Smooth muscle cell (in vitro differentiated cells): ENCODE measurements around the gene SRD5A2. TPM values are rescaled to one million over a fixed set of nuclear protein-coding genes. Genes with fewer than 3 reads are reported as not detected.

Experiments
- DNase-seq: peaks from one replicate; lab custom pipeline; 2025; ENCODE audit not compliant: unreplicated experiment; lab: John Stamatoyannopoulos, UW
- H2AFZ ChIP-seq: fragments of 200-600 bp; sonication (generic); 2 replicates; pipeline ENCODE4 v1.6.0; 2016; ENCODE audit warnings: antibody characterized with exemption, low read depth, mild to moderate bottlenecking
- H3F3A ChIP-seq: fragments of 200-600 bp; sonication (generic); 2 replicates; pipeline ENCODE4 v1.6.0; 2017; ENCODE audit warnings: antibody characterized with exemption, low read depth
- H3K27ac ChIP-seq: fragments of 200-600 bp; sonication (generic); 2 replicates; pipeline ENCODE4 v1.5.1; 2016; ENCODE audit warnings: low read depth, mild to moderate bottlenecking
- H3K27me3 ChIP-seq: fragments of 200-600 bp; sonication (generic); 2 replicates; pipeline ENCODE4 v1.6.1; 2016; ENCODE audit warnings: low read depth, mild to moderate bottlenecking
- H3K36me3 ChIP-seq: fragments of 200-600 bp; sonication (generic); 2 replicates; pipeline ENCODE4 v1.5.1; 2016; ENCODE audit warnings: low read depth
- H3K4me1 ChIP-seq: fragments of 200-600 bp; sonication (generic); 2 replicates; pipeline ENCODE4 v1.5.1; 2016; ENCODE audit warnings: low read depth
- H3K4me2 ChIP-seq: fragments of 200-600 bp; sonication (generic); 2 replicates; pipeline ENCODE4 v1.6.0; 2016; ENCODE audit warnings: mild to moderate bottlenecking
- H3K4me3 ChIP-seq: fragments of 200-600 bp; sonication (generic); 2 replicates; pipeline ENCODE4 v1.5.1; 2016; ENCODE audit warnings: mild to moderate bottlenecking
- H3K79me2 ChIP-seq: fragments of 200-600 bp; sonication (generic); 2 replicates; pipeline ENCODE4 v1.6.0; 2016; ENCODE audit warnings: low read depth, mild to moderate bottlenecking
- H3K9ac ChIP-seq: fragments of 200-600 bp; sonication (generic); 2 replicates; pipeline ENCODE4 v1.6.0; 2016; ENCODE audit warnings: low read depth
- H3K9me3 ChIP-seq: fragments of 200-600 bp; sonication (generic); replicated peaks from 2 replicates; pipeline ENCODE4 v1.5.1; 2016; ENCODE audit warnings: low read depth
- H4K20me1 ChIP-seq: fragments of 200-600 bp; sonication (generic); 2 replicates; pipeline ENCODE4 v1.6.0; 2016; ENCODE audit warnings: low read depth
- WGBS: methylation state at CpG from one replicate; pipeline ENCODE4 v1.1.7; 2016; ENCODE audit warnings: low lambda C conversion rate; 5-methylcytosine and 5-hydroxymethylcytosine counted together
- polyA plus RNA-seq: library from polyadenylated mRNA; unstranded; fragments of >200 nt; fragmentation: Nextera tagmentation; extraction: Ambion mirVana; gene quantifications from 2 replicates; pipeline ENCODE4 v1.2.1, GENCODE V29; 2016
- total RNA-seq: library from RNA; depleted of rRNA; stranded (reverse); fragments of >200 nt; gene quantifications from 2 replicates; pipeline ENCODE4 v1.2.3, GENCODE V29; 2014
- TF ChIP-seq, protein P1 (sequence below): fragments of 200-600 bp; sonication (generic); IDR thresholded peaks from 2 replicates; pipeline ENCODE4 v1.5.1; 2017; ENCODE audit warnings: borderline replicate concordance, mild to moderate bottlenecking, antibody characterized with exemption; ENCODE audit not compliant: insufficient read depth, poor library complexity, severe bottlenecking

Gene SRD5A2
- total and polyA plus RNA-seq, 2 experiments from 2014 or later = 0.04 TPM; not detected in 1

DNA sequence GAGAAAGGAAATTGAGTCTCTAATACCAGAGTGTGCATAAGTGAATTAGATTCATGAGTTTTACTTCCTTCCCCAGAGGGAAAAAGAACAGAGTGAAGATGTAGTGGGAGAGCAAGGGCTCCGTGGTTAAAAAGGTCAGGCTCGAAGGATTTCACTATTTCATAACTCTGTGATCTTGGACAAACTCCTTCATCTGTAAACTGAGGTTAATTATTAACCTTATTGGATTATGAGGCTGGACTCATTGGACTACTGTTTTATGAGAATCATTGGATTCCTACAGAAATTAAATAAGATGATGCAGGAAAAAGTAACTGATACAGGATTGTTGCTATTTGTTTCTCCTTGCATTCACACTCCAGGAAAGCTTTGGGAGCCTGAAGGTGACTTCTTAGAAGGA lies 45.0 kb downstream of the SRD5A2 start:
- TF ChIP-seq, protein P1, sequence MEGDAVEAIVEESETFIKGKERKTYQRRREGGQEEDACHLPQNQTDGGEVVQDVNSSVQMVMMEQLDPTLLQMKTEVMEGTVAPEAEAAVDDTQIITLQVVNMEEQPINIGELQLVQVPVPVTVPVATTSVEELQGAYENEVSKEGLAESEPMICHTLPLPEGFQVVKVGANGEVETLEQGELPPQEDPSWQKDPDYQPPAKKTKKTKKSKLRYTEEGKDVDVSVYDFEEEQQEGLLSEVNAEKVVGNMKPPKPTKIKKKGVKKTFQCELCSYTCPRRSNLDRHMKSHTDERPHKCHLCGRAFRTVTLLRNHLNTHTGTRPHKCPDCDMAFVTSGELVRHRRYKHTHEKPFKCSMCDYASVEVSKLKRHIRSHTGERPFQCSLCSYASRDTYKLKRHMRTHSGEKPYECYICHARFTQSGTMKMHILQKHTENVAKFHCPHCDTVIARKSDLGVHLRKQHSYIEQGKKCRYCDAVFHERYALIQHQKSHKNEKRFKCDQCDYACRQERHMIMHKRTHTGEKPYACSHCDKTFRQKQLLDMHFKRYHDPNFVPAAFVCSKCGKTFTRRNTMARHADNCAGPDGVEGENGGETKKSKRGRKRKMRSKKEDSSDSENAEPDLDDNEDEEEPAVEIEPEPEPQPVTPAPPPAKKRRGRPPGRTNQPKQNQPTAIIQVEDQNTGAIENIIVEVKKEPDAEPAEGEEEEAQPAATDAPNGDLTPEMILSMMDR = no peak
- DNase-seq = no peak
- H4K20me1 ChIP-seq = no peaks in the 10 kb centered on the region
- no peaks in the 10 kb centered on the region for H3K79me2 ChIP-seq
- no peaks in the 10 kb centered on the region for H3K9me3 ChIP-seq
- no peaks in the 10 kb centered on the region for H3F3A ChIP-seq
- H2AFZ ChIP-seq = no peak overlapping the region
- no peaks in the 10 kb centered on the region for H3K4me1 ChIP-seq
- no peaks in the 10 kb centered on the region for H3K27me3 ChIP-seq
- H3K4me2 ChIP-seq = no peak overlapping the region
- no peak overlapping the region for H3K9ac ChIP-seq
- no peak overlapping the region for H3K4me3 ChIP-seq
- no peaks in the 10 kb centered on the region for H3K36me3 ChIP-seq
- no peak overlapping the region for H3K27ac ChIP-seq
- WGBS = 92% methylated on average over 2 of the region's 2 CpGs

DNA sequence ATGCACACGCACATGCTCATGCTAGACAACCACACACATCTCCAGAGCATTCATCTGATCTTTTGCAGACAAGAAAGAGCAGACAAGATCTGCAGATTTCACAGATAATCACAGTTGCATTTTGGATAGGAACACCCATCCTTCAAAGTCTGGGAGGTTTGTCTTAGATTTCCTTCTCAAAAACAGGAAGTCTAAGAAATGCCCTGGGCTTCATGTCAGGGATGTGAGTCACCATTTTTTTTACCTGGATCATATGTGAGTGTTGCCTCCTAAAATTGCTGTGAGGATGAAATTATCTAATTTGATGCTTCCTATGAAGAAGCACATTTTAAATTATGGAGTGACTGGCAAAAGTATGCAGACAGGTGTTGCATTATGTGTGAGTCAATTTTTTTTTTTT lies 46.1 kb downstream of the SRD5A2 start:
- H3K4me2 ChIP-seq = no peak overlapping the region
- H3F3A ChIP-seq = no peaks in the 10 kb centered on the region
- no peaks in the 10 kb centered on the region for H3K79me2 ChIP-seq
- H3K4me3 ChIP-seq = no peak overlapping the region
- 93% methylated on average over 1 of the region's 1 CpG for WGBS
- DNase-seq = no peak
- H3K9ac ChIP-seq = no peak overlapping the region
- no peaks in the 10 kb centered on the region for H4K20me1 ChIP-seq
- H3K4me1 ChIP-seq = no peaks in the 10 kb centered on the region
- TF ChIP-seq, protein P1 = no peak
- H3K27me3 ChIP-seq = no peaks in the 10 kb centered on the region
- H3K9me3 ChIP-seq = no peaks in the 10 kb centered on the region
- H3K36me3 ChIP-seq = no peaks in the 10 kb centered on the region
- no peak overlapping the region for H3K27ac ChIP-seq
- no peak overlapping the region for H2AFZ ChIP-seq

DNA sequence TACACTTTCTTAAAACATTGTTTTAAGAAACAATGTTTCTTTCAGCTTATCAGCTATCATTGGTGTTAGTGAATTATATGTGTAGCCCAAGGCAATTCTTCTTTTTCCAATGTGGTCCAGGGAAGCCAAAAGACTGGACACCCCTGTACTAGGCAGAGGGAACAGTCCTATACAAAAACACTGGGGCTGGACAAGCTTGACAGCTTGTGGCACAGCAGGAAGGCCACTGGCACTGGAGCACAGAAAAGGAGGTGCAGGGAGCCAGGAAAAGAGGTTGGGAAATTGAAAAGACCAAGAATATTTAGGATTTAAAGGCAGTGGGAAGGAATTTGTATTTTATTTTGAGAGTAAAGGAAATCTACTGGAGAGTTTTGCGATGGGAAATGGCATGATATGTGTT lies 47.7 kb downstream of the SRD5A2 start:
- TF ChIP-seq, protein P1 = no peak
- Histone ChIP-seq H3F3A (peaks cover under 1% of the 10 kb centered on the region), H3K4me3 (no peak overlapping the region), H3K9me3 (no peaks in the 10 kb centered on the region), H3K4me1 (no peaks in the 10 kb centered on the region), H3K27me3 (no peaks in the 10 kb centered on the region), H3K79me2 (no peaks in the 10 kb centered on the region), H4K20me1 (no peaks in the 10 kb centered on the region), H3K9ac (no peak overlapping the region), H3K27ac (no peak overlapping the region), H3K4me2 (no peak overlapping the region), H2AFZ (no peak overlapping the region), H3K36me3 (no peaks in the 10 kb centered on the region)
- no peak for DNase-seq
- 90% methylated on average over 1 of the region's 1 CpG for WGBS

DNA sequence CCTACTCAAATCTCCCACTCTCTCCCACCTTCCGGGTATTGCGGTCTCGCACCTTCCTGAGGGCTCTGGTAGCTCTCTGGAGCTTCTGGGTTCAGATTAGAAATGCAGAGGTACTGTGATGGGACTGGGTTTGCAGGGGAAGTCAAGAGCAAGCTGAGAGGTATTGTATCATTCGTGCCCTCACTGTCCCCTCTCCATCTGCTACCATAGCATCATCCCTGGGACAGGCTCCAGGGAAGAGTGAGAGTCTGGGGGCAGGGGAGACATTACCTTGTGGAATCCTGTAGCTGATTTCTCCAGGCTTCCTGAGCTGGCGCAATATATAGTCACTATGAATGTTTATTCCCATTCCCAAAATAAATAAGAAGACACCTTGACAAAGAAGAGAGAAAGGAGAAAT lies 49.6 kb downstream of the SRD5A2 start:
- WGBS = 95% methylated on average over 5 of the region's 5 CpGs
- H4K20me1 ChIP-seq = no peaks in the 10 kb centered on the region
- no peak overlapping the region for H3K9ac ChIP-seq
- TF ChIP-seq, protein P1 = no peak
- no peak for DNase-seq
- peaks cover 6% of the 10 kb centered on the region for H3F3A ChIP-seq
- no peak overlapping the region for H2AFZ ChIP-seq
- H3K4me1 ChIP-seq = peaks cover 8% of the 10 kb centered on the region
- H3K79me2 ChIP-seq = no peaks in the 10 kb centered on the region
- no peaks in the 10 kb centered on the region for H3K36me3 ChIP-seq
- no peak overlapping the region for H3K4me2 ChIP-seq
- H3K27me3 ChIP-seq = no peaks in the 10 kb centered on the region
- no peaks in the 10 kb centered on the region for H3K9me3 ChIP-seq
- no peak overlapping the region for H3K27ac ChIP-seq
- no peak overlapping the region for H3K4me3 ChIP-seq
